ENCODE measurements around the gene WDR43. TPM values are rescaled to one million over a fixed set of nuclear protein-coding genes. Genes with fewer than 3 reads are reported as not detected.

The WDR43 gene, protein sequence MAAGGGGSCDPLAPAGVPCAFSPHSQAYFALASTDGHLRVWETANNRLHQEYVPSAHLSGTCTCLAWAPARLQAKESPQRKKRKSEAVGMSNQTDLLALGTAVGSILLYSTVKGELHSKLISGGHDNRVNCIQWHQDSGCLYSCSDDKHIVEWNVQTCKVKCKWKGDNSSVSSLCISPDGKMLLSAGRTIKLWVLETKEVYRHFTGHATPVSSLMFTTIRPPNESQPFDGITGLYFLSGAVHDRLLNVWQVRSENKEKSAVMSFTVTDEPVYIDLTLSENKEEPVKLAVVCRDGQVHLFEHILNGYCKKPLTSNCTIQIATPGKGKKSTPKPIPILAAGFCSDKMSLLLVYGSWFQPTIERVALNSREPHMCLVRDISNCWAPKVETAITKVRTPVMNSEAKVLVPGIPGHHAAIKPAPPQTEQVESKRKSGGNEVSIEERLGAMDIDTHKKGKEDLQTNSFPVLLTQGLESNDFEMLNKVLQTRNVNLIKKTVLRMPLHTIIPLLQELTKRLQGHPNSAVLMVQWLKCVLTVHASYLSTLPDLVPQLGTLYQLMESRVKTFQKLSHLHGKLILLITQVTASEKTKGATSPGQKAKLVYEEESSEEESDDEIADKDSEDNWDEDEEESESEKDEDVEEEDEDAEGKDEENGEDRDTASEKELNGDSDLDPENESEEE
- total RNA-seq = 21.0 TPM
- long read RNA-seq, transcript WDR43-202 (18 exons, 3,533 nt) = major isoform, 19 of 21 reads
- long read RNA-seq, partial matches to known transcripts = 0 of 21 reads
- long read RNA-seq, other reads (novel, unspliced or antisense) = 2 of 21 reads

GRCh38 chr2:28894470-28895188, at the start of gene WDR43:
Gene WDR43 (plus strand): TSS chr2:28894667. CDS start chr2:28894699, 32 bp downstream.
- H3K4me3 ChIP-seq = peak within 1 kb of the TSS; percentile 100
- no peaks in the 10 kb centered on the region for H3K27me3 ChIP-seq (ENCODE audit: low read depth)
- peaks cover 44% of the 10 kb centered on the region for H3K4me1 ChIP-seq
- no peaks in the 10 kb centered on the region for H3K9me3 ChIP-seq (replicated peaks)
- intact Hi-C loops (cut with micrococcal nuclease) = no loop called here
- DNase-seq = peak; percentile 97
- peak within 1 kb of the TSS; percentile 81 for H3K27ac ChIP-seq (replicated peaks)
- TF ChIP-seq, protein P1, sequence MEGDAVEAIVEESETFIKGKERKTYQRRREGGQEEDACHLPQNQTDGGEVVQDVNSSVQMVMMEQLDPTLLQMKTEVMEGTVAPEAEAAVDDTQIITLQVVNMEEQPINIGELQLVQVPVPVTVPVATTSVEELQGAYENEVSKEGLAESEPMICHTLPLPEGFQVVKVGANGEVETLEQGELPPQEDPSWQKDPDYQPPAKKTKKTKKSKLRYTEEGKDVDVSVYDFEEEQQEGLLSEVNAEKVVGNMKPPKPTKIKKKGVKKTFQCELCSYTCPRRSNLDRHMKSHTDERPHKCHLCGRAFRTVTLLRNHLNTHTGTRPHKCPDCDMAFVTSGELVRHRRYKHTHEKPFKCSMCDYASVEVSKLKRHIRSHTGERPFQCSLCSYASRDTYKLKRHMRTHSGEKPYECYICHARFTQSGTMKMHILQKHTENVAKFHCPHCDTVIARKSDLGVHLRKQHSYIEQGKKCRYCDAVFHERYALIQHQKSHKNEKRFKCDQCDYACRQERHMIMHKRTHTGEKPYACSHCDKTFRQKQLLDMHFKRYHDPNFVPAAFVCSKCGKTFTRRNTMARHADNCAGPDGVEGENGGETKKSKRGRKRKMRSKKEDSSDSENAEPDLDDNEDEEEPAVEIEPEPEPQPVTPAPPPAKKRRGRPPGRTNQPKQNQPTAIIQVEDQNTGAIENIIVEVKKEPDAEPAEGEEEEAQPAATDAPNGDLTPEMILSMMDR (IDR thresholded peaks at IDR 0.05; ENCODE audit: borderline replicate concordance) = no peak
- no peaks in the 10 kb centered on the region for H3K36me3 ChIP-seq

DNA sequence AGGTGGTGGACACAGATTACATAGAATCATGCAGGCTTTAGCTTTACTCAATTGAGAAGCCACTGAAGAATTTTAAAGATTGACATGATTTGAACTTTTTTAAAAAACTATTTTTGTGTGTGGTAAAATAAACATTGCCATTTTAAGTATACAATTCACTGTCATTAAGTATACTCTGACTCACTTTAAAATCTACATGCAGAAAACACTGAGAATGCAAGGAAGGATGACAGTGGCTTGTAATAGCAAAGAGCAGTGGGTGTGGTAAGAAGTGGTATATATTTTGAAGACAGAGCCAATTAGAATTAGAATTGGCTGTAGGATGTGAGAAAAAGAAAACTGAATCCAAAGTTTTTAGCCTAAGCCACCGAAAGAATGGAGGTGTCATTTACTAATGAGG, 39.3 kb upstream of the WDR43 start:
- Histone ChIP-seq H3K4me1 (no peaks in the 10 kb centered on the region), H3K36me3 (peaks cover 21% of the 10 kb centered on the region), H3K27ac (replicated peaks) (no peak overlapping the region), H3K9me3 (replicated peaks) (no peaks in the 10 kb centered on the region), H3K4me3 (no peak overlapping the region), H3K27me3 (ENCODE audit: low read depth) (no peaks in the 10 kb centered on the region)
- intact Hi-C loops (cut with micrococcal nuclease) = no loop called here
- DNase-seq = no peak
- TF ChIP-seq, protein P1 (IDR thresholded peaks at IDR 0.05; ENCODE audit: borderline replicate concordance) = no peak

DNA sequence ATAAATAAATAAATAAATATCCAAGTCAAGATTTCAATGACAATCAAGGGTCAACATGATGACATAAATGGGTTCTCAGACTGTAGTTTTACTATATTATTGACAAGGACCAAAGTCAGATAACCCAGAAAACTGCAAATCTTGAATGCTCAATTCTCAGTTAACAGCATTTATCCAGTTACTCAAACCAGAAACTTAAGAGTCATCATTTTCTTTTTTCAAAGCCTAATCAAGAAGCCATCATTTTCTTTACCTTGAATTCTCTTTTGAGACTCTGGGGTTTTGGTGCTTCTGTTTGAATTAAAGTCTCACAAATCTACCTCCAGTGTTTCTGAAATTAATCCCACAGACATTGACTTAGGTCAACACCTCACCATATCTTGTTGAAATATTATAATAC, 38.5 kb upstream of the WDR43 start:
- H3K4me3 ChIP-seq = no peak overlapping the region
- intact Hi-C loops (cut with micrococcal nuclease) = no loop called here
- no peak overlapping the region for H3K27ac ChIP-seq (replicated peaks)
- H3K36me3 ChIP-seq = peaks cover 29% of the 10 kb centered on the region
- no peaks in the 10 kb centered on the region for H3K27me3 ChIP-seq (ENCODE audit: low read depth)
- H3K4me1 ChIP-seq = no peaks in the 10 kb centered on the region
- TF ChIP-seq, protein P1 (IDR thresholded peaks at IDR 0.05; ENCODE audit: borderline replicate concordance) = no peak
- DNase-seq = no peak
- no peaks in the 10 kb centered on the region for H3K9me3 ChIP-seq (replicated peaks)

- Histone ChIP-seq H3K27ac (replicated peaks) (no peak overlapping the region), H3K36me3 (peaks cover 11% of the 10 kb centered on the region), H3K4me3 (peak overlapping the region; percentile 85), H3K9me3 (replicated peaks) (no peaks in the 10 kb centered on the region), H3K27me3 (ENCODE audit: low read depth) (no peaks in the 10 kb centered on the region), H3K4me1 (peaks cover 55% of the 10 kb centered on the region)
- TF ChIP-seq, protein P1 (IDR thresholded peaks at IDR 0.05; ENCODE audit: borderline replicate concordance) = no peak
- intact Hi-C loops (cut with micrococcal nuclease) = no loop called here
- no peak for DNase-seq
Measured at GRCh38 chr2:28868611-28869010, 25.9 kb upstream of the WDR43 start.

DNA sequence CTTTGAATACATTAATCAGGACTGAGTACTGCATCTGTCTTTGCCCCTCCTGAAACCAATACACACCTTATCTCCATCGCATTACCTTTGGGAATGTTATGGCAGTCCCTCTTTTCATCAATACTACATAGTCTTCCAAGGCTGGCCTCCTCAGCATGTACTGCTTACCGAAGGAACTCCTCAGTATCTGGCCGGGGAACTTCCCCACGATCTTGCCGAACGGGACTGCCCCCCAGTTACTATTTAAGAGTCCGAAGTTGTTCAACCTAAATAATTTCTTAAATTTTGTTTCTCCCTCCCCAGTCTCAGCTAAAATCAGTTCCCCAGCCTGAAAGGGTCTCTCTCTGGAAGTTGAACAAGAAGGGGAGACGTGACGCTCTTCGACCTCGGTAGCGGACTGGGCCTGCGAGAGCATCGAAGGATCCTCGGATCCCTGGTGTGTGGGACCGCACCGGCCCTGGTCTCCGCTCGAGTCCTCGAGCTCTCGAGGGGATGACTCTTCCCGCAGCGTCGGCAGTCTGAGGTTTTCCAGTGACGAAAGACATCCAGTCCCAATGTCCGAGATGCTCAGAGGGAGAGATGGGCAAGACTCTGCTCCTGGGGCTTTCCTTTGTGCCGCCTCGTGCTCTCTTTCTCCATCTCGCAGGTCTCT, 24.8 kb upstream of the WDR43 start:
- no peaks in the 10 kb centered on the region for H3K9me3 ChIP-seq (replicated peaks)
- no peak for DNase-seq
- intact Hi-C loops (cut with micrococcal nuclease) = no loop called here
- H3K4me3 ChIP-seq = peak overlapping the region; percentile 85
- H3K36me3 ChIP-seq = peaks cover 2% of the 10 kb centered on the region
- TF ChIP-seq, protein P1 (IDR thresholded peaks at IDR 0.05; ENCODE audit: borderline replicate concordance) = no peak
- peak overlapping the region; percentile 91 for H3K27ac ChIP-seq (replicated peaks)
- H3K27me3 ChIP-seq (ENCODE audit: low read depth) = no peaks in the 10 kb centered on the region
- H3K4me1 ChIP-seq = peaks cover 55% of the 10 kb centered on the region
